HAP-1 (cell line): Measurements from ENCODE around the gene MED15.
"Not testable (repeated sequence)": the region's sequence is repeated elsewhere in the genome, so short reads cannot be mapped to it uniquely, and the experiment has no call there.

ENCODE experiments used
- DNase-seq, 2 experiments: peaks; one replicate each; pipeline ENCODE4 v3.0.0-alpha.2; 2016 to 2020; ENCODE audit warnings: low spot score in 2 of 2
- H3K27me3 ChIP-seq: fragments of 250-450 bp; sonication (Bioruptor Pico); 2 replicates; pipeline ENCODE4 v1.5.1; 2020; ENCODE audit warnings: low read depth, mild to moderate bottlenecking, moderate library complexity
- H3K36me3 ChIP-seq: fragments of 250-450 bp; sonication (Bioruptor Pico); replicated peaks from 2 replicates; pipeline ENCODE4 v1.5.1; 2020; ENCODE audit warnings: mild to moderate bottlenecking
- H3K4me1 ChIP-seq: fragments of 250-450 bp; sonication (Bioruptor Pico); 2 replicates; pipeline ENCODE4 v1.5.1; 2020; ENCODE audit warnings: mild to moderate bottlenecking
- H3K4me3 ChIP-seq: fragments of 250-450 bp; sonication (Bioruptor Pico); 2 replicates; pipeline ENCODE4 v1.5.1; 2020; ENCODE audit warnings: mild to moderate bottlenecking, moderate library complexity
- H3K9me3 ChIP-seq: fragments of 250-450 bp; sonication (Bioruptor Pico); 2 replicates; pipeline ENCODE4 v1.5.1; 2020; ENCODE audit warnings: mild to moderate bottlenecking, moderate library complexity
- in situ Hi-C: fragments of 300-500 bp; cut with MboI; formaldehyde crosslinking; loops from 3 replicates; pipeline ENCODE4 v1.14.3; 2020; ENCODE audit warnings: low sequenced_read_pairs, inconsistent platforms, mixed read lengths

The MED15 gene

DNA sequence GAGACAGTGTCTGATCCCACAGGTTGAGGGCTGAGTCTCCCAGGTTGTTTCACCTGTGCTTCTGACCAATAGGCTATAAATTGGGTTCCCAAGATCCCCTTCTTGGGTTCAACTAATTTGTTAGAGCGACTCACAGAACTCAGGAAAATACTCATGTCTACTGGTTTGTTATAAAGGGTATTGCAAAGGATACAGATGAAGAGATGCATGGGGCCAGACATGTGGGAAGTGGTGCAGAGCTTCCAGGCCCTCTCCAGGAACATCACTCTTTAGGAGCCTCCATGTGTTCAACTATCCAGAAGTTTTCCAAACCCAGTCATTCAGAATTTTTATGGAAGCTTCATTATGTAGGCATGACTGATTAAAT is 16.5 kb upstream of the MED15 start:
- in situ Hi-C loops, result no loop called here
- peaks cover 6% of the 10 kb centered on the region for H3K4me1 ChIP-seq

DNA sequence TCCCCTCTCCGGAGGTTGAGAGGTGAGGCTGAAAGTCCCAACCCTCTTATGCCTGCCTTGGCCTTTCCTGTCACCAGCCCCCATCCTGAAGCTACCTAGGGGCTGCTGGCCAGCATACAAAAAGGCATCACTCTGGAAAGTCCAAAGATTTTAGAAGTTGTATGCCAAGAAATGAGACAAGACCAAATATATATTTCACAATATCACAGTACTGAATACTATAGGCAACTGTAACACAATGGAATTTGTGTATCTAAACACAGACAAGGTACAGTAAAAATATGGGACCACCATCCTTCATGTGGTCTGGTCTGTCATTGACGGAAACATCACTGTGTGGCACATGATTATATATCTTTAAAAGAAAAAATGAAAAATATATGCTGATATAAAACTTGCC is 16.1 kb upstream of the MED15 start:
- no peak for DNase-seq
- no peak overlapping the region for H3K4me3 ChIP-seq
- H3K4me1 ChIP-seq, result peaks cover 6% of the 10 kb centered on the region
- peaks cover 7% of the 10 kb centered on the region for H3K36me3 ChIP-seq
- H3K27me3 ChIP-seq, result no peaks in the 10 kb centered on the region
- H3K9me3 ChIP-seq, result no peaks in the 10 kb centered on the region
- in situ Hi-C loops, result no loop called here

More for the DNA sequence above, 16.5 kb upstream of the MED15 start:
- H3K36me3 ChIP-seq, result peaks cover 7% of the 10 kb centered on the region
- no peaks in the 10 kb centered on the region for H3K27me3 ChIP-seq
- H3K4me3 ChIP-seq, result no peak overlapping the region
- DNase-seq, result no peak
- no peaks in the 10 kb centered on the region for H3K9me3 ChIP-seq

DNA sequence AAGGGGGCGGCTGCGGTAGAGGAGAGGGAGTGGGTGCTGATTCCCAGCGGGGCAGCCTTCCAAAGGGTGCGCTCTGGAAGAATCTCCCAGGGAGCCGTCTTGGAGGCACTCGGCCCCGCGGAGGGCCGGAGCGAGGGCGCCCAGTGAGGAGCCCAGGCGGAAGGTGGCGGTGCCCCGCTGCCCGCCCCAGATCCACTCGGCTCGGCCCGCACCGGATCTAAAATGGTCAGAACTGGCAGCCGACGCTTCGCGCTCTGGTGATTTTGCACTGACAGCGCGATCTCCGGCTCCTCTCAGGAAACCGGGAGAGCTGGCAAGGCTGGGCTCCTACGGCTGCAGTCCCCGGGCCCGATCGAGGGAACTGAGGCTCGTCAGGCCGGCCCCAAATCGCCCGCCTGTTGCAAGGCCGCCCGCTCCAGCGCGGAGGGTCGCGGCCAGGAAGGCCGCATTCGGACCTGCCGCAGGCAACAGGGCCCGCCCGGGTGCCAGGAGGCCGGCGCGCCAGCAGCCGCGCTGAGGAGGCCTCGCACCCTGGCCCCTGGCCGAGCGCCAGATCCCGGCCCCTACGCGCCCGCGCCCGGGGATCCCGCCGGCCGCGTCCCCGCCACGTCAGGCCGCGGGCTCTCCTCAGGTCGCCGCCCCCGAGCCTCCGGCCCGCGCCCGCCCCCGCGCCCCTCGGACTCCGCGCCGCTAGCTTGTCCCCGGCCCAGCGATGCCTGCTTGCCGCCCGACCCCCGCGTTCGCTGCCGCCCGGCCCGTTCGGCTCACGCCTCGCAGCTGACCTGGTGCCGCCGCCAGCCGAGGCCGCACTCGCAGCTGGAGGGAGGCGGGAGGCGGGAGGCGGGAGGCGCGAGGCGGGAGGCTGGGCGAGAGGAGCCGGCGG is 12.2 kb upstream of the MED15 start, which contains the start of gene KLHL22:
KLHL22 (minus strand) TSS at position 818 of the 883 bp plus-strand sequence. CDS start 6,584 bp downstream, outside the sequence.
- H3K9me3 ChIP-seq, result no peaks in the 10 kb centered on the region
- peaks cover 9% of the 10 kb centered on the region for H3K4me1 ChIP-seq
- H3K36me3 ChIP-seq, result no peaks in the 10 kb centered on the region; the same call in 1 of the 2 replicates
- H3K4me3 ChIP-seq, result peak within 1 kb of the TSS; percentile 57
- in situ Hi-C loops, result no loop called here
- peak; percentile 17 to 63 for DNase-seq
- H3K27me3 ChIP-seq, result no peaks in the 10 kb centered on the region

GRCh38 chr22:20495861-20496681 is 11.3 kb upstream of the MED15 start:
- DNase-seq, result peak; percentile 85 to 94
- Histone ChIP-seq H3K4me1 (peaks cover 9% of the 10 kb centered on the region), H3K9me3 (no peaks in the 10 kb centered on the region), H3K27me3 (no peaks in the 10 kb centered on the region), H3K36me3 (peaks cover 4% of the 10 kb centered on the region), H3K4me3 (peak overlapping the region; percentile 57)
- in situ Hi-C loops, result no loop called here

DNA sequence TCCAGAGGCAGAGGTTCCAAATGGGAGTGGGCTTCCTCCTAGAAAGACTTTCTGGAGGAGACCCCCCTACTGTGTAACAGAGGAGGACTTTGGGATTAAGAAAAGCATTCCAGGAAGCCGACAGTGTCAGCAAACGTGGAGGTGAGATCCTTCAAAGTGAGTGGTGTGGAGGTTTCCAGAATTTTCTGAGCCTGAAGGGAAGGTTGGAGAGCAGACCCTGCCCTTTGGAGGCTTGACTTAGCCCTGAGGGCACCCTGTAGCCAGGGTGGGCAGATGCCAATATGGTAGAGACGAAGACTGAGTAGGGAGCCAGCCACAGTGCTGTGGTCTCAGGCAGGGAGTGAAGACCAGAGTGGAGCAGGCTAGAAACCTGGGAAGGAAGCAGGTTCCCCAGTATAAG is 10.0 kb upstream of the MED15 start:
- Histone ChIP-seq H3K4me3 (no peak overlapping the region), H3K4me1 (peaks cover 11% of the 10 kb centered on the region), H3K27me3 (no peaks in the 10 kb centered on the region), H3K36me3 (peaks cover 8% of the 10 kb centered on the region), H3K9me3 (no peaks in the 10 kb centered on the region)
- DNase-seq, result no peak
- in situ Hi-C loops, result no loop called here

DNA sequence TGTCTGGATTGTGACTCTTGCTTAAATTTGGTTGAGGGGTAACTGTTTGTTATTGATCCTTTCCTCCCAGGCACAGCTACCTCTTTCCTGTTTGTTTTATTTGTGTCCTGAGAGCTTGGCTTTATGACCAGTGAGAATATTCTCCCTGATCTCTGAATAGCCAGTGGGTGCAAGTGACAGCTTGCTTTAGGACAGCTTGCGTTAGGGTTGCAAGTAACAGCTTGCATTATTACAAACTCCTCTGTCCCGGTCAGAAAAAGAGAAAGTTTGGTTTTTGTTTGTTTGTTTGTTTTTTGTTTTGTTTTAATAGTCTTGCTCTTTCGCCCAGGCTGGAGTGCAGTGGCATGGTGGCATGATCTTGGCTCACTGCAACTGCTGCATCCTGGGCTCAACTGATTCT is 8.5 kb upstream of the MED15 start:
- peaks cover 11% of the 10 kb centered on the region for H3K4me1 ChIP-seq
- H3K9me3 ChIP-seq, result no peaks in the 10 kb centered on the region
- H3K27me3 ChIP-seq, result no peaks in the 10 kb centered on the region
- in situ Hi-C loops, result no loop called here
- peaks cover 8% of the 10 kb centered on the region for H3K36me3 ChIP-seq
- no peak overlapping the region for H3K4me3 ChIP-seq
- DNase-seq, result no peak

DNA sequence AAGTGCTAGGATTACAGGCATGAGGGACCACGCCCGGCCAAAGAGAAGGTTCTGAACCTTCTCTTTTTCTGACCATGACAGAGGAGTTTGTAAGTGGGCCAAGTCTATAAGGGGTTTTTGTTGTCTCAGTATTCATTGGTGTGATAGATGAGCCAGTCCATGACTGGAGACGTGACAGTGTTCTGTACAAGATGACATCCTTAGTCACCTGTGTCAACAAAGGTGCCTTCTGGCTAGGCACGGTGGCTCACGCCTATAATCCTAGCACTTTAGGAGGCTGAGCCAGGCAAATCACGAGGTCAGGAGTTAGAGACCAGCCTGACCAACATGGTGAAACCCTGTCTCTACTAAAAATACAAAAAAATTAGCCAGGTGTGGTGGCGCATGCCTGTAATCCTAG is 7.6 kb upstream of the MED15 start:
- Histone ChIP-seq H3K27me3 (no peaks in the 10 kb centered on the region), H3K4me3 (no peak overlapping the region), H3K9me3 (no peaks in the 10 kb centered on the region), H3K4me1 (peaks cover 9% of the 10 kb centered on the region; the same call in 1 of the 2 replicates), H3K36me3 (peaks cover 8% of the 10 kb centered on the region)
- in situ Hi-C loops, result no loop called here
- DNase-seq, result no peak

DNA sequence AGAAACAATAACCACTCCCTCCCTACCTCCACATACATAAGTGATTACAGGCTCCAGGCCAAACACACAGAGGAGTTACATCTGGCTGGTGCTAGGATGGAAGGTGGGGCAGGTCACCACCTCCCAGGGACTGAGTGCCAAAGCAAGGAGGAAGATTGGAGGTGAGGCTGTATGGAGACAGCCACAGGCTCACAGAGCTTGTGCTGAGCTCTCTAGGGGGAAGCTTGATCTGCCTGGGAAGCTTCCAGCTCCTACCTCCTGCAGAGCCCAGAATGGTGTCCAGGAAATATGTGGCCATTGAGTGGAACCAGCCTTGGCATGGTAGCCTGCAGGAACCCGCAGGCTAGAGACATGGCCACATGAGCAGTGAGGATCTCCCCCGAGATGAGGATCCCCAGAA is 3.6 kb upstream of the MED15 start:
- in situ Hi-C loops, result no loop called here
- no peak for DNase-seq
- Histone ChIP-seq H3K4me1 (peaks cover 6% of the 10 kb centered on the region; the same call in 1 of the 2 replicates), H3K4me3 (no peak overlapping the region), H3K9me3 (no peaks in the 10 kb centered on the region), H3K27me3 (no peaks in the 10 kb centered on the region), H3K36me3 (peaks cover 13% of the 10 kb centered on the region)

DNA sequence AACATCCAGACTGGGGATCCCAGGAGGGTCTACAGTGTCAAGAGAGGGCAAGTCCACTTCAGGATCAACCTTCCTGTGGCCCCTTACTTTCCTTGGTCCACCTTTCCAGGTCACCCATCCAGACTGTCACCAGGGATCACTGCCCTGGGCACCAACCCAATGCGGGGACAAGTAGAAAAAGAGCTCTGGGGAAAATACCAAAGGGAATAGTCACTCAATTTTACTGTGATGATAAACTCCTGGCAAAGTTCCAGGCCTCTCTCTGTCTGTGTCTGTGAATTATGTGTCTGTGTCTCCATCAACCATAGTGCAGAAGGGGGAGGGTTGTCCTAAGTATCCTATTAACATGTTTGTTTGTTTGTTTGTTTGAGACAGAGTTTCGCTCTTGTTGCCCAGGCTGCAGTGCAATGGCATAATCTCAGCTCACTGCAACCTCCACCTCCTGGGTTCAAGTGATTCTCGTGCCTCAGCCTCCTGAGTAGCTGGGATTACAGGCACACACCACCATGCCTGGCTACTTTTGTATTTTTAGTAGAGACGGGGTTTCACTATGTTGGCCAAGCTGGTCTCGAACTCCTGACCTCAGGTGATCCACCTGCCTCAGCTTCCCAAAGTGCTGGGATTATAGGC is 3.0 kb upstream of the MED15 start:
- H3K4me1 ChIP-seq, H3K27me3 ChIP-seq, H3K9me3 ChIP-seq, H3K4me3 ChIP-seq, in situ Hi-C loops: not testable (repeated sequence)
- DNase-seq, result peak in 1 of 2 experiments; percentile 35
- peaks cover 13% of the 10 kb centered on the region for H3K36me3 ChIP-seq

DNA sequence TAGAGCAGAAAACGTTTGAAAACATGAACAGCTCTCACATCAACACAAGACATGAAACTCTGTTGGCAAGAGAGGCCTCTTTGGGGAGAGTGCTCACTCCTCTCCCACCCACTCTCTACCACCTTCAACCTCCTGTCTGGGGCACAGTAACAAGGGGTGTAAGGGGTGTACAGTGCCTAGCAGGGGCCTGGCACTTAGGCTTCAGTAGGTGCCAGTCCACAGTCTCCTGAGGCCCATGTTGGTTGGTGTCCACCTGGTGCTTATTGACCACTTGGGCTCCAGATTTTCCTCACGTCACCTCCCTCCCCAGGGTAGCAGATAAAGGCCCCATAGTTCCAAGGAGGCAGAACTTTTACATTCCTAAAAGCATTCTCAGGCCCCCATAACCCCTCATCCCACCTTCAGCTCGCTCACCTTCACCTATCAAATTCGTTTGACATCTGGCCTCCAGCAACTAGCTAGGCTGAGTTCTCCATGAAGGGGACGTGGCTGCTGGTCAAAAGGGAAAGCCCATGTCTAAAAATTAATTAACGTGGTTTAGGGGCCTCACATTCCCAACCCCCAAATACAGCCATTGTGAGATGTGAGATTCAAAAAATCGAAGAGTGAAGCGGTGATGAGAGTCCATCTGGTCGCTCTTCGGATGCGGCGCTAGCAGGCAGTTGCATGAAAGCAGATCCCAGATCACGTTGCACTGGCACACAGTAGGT is 712 bp upstream of the MED15 start:
- peaks cover 27% of the 10 kb centered on the region for H3K4me1 ChIP-seq
- H3K27me3 ChIP-seq, result no peaks in the 10 kb centered on the region
- H3K36me3 ChIP-seq, result peaks cover 6% of the 10 kb centered on the region
- no peaks in the 10 kb centered on the region for H3K9me3 ChIP-seq
- in situ Hi-C loops, result no loop called here
- no peak for DNase-seq
- H3K4me3 ChIP-seq, result peak overlapping the region; percentile 98

DNA sequence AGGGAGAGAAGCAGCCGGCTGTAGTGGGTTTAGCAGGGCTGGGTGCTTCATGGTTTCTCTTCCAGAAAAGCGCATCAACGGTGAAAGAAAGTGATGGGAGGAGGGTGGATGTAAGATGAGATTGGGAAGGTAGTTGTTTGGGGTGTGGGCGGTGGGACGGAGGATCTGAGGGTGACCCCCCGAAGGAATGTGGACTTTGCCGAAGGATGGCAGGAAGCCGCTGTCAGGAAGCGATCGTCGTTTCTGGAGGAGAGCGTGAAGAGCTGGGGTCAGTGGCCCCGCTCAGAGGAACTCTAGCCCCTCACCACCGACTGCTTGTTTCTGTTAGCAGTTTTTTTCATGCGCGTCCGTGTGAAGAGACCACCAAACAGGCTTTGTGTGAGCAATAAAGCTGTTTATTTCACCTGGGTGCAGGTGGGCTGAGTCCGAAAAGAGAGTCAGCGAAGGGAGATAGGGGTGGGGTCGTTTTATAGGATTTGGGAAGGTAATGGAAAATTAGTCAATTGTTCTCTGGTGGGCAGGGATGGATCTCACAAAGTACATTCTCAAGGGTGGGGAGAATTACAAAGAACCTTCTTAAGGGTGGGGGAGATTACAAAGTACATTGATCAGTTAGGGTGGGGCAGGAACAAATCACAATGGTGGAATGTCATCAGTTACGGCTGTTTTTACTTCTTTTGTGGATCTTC is 801 bp downstream of the MED15 start:
- in situ Hi-C loops, result not testable (repeated sequence)
- peaks cover 25% of the 10 kb centered on the region for H3K4me1 ChIP-seq

GRCh38 chr22:20508815-20509271 is 1.4 kb downstream of the MED15 start:
- DNase-seq, result peak in 1 of 2 experiments; percentile 44
- Histone ChIP-seq H3K9me3 (no peaks in the 10 kb centered on the region), H3K4me3 (peak overlapping the region; percentile 98), H3K4me1 (peaks cover 25% of the 10 kb centered on the region), H3K36me3 (peaks cover 11% of the 10 kb centered on the region), H3K27me3 (no peaks in the 10 kb centered on the region)
- in situ Hi-C loops, result no loop called here

More for the DNA sequence above, 801 bp downstream of the MED15 start:
- not testable (repeated sequence) for H3K9me3 ChIP-seq, H3K27me3 ChIP-seq, H3K36me3 ChIP-seq
- DNase-seq, result peak in 1 of 2 experiments; percentile 32
- peak overlapping the region; percentile 98 for H3K4me3 ChIP-seq
